Subcutaneous adipose tissue (tissue), 4 donors: ENCODE measurements around the gene SYTL1. TPM values are rescaled to one million over a fixed set of nuclear protein-coding genes. Genes with fewer than 3 reads are reported as not detected.

Source experiments
- CTCF ChIP-seq: fragments of 450-650 bp; IDR thresholded peaks from one replicate; pipeline ENCODE4 v1.5.1; 2016; ENCODE audit warnings: low read depth, mild to moderate bottlenecking, control low read depth, antibody characterized with exemption, moderate library complexity
- total RNA-seq, 4 donors: library from RNA; depleted of rRNA; stranded (reverse); fragments of >200 nt; gene quantifications; one replicate each; pipeline ENCODE4 v1.1.0, GENCODE V29; 2016

SYTL1 gene
- total RNA-seq, 4 donors from 2014 or later = 0.94 to 1.9 (median 1.1) TPM; not detected in 1

- no peak for TF ChIP-seq CTCF
Measured at GRCh38 chr1:27332536-27333281, 9.1 kb upstream of the SYTL1 start.

GRCh38 chr1:27333717-27334279 lies 8.0 kb upstream of the SYTL1 start:
- TF ChIP-seq CTCF = no peak

- TF ChIP-seq CTCF = no peak
Measured at GRCh38 chr1:27335506-27336422, 6.1 kb upstream of the SYTL1 start.

GRCh38 chr1:27336756-27337155 lies 5.1 kb upstream of the SYTL1 start:
- TF ChIP-seq CTCF = no peak

- no peak for TF ChIP-seq CTCF
Measured at GRCh38 chr1:27338751-27339150, 3.1 kb upstream of the SYTL1 start.

- TF ChIP-seq CTCF = no peak
Measured at GRCh38 chr1:27339213-27339612, 2.6 kb upstream of the SYTL1 start.

- TF ChIP-seq CTCF = no peak
Measured at GRCh38 chr1:27342391-27342777, 562 bp downstream of the SYTL1 start.
